Measurements from ENCODE around the gene CEACAM16. TPM values are rescaled to one million over a fixed set of nuclear protein-coding genes. Genes with fewer than 3 reads are reported as not detected.
"Not testable (repeated sequence)": the region's sequence is repeated elsewhere in the genome, so short reads cannot be mapped to it uniquely, and the experiment has no call there.

Gene CEACAM16
- total and polyA plus RNA-seq, 8 donors, result 0.16 to 1.0 (median 0.37) TPM; not detected in 3

DNA sequence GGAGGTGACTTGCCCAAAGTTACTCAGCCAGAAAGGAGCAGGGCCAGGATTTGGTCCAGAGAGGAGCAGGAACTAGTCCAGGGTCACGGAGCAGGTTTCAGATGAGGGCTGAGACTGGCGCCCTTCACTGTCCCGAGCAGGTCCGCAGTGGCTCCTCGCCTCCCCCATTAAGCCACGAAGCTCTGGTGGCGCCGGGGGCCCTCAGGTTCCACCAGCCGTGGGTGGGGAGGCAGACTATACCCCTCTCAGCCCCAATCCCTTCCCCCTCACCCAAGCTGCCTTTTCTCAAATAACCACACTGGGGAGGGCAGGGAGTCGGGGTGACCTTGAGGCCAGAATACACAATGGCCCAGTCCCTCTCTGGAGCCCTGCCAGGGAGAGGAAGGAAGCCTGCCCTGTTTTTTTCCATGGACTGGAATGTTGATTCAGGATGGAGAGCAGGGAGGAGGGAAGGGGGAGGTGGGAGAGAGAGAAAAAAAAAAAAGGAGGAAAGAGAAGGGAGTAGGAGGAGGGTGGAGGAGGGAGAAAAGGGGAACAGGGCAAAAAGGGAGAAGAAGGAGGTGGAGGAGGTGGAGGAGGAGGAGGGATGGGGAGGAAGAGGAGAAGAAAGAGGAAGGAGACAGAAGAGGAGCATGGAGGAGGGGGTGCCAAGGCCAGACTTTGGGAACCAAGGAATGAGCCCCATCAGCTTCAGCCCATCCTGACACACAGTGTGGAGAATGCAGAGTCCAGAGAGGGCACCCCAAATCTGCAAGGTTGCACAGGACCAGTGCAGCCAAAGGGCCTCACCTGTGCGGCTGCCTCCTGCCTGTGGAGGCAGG lies 19.7 kb downstream of the CEACAM16 start:
- intact Hi-C loops (cut with DNase I), result no loop called here
- H3K27me3 ChIP-seq, result no peaks in the 10 kb centered on the region
- peak overlapping the region; percentile 78 to 92 (median 86) for H3K27ac ChIP-seq
- DNase-seq (peak; percentile 82 to 94 (median 92)), FAIRE-seq (no peak), ATAC-seq (peak; percentile 84 to 90 (median 88))
- H3K36me3 ChIP-seq, result no peaks in the 10 kb centered on the region
- peak overlapping the region in 2 of 4 donors; percentile 33 to 37 for H3K4me3 ChIP-seq
- TF ChIP-seq, protein P1, sequence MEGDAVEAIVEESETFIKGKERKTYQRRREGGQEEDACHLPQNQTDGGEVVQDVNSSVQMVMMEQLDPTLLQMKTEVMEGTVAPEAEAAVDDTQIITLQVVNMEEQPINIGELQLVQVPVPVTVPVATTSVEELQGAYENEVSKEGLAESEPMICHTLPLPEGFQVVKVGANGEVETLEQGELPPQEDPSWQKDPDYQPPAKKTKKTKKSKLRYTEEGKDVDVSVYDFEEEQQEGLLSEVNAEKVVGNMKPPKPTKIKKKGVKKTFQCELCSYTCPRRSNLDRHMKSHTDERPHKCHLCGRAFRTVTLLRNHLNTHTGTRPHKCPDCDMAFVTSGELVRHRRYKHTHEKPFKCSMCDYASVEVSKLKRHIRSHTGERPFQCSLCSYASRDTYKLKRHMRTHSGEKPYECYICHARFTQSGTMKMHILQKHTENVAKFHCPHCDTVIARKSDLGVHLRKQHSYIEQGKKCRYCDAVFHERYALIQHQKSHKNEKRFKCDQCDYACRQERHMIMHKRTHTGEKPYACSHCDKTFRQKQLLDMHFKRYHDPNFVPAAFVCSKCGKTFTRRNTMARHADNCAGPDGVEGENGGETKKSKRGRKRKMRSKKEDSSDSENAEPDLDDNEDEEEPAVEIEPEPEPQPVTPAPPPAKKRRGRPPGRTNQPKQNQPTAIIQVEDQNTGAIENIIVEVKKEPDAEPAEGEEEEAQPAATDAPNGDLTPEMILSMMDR (IDR thresholded peaks at IDR 0.05), result no peak
- H3K9me3 ChIP-seq, result no peaks in the 10 kb centered on the region
- WGBS, 2 donors, result 9 to 15% methylated on average over 11 of the region's 11 CpGs
- H3K4me1 ChIP-seq, result peaks cover 12 to 17% (median 14%) of the 10 kb centered on the region in 3 donors

DNA sequence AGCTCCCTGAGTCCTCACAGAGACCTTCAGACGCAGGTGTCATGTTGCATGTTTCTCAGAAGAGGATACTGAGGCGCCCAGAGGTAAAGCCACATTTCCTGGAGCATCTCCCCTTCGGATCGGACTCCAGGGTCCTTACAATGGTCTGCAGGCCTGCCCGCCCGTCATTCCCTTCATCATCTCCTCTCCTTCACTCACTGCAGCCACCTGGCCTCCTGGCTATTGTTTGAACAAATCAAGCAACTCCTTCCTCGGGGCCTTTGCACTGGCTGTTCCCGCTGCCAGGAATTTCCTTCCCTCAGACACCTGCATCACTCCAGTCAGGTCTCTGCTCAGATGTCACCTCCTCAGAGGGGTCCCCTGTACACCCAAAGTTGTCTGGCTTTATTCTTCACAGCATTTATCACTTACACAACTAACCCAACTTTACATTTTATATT lies 20.3 kb downstream of the CEACAM16 start:
- Histone ChIP-seq H3K36me3 (no peaks in the 10 kb centered on the region), H3K27me3 (no peaks in the 10 kb centered on the region), H3K4me3 (peak overlapping the region in 1 of 4 donors; percentile 37), H3K4me1 (peaks cover 12 to 23% (median 18%) of the 10 kb centered on the region in 3 donors), H3K27ac (peak overlapping the region in 3 of 4 donors; percentile 83 to 92 (median 90)), H3K9me3 (no peaks in the 10 kb centered on the region)
- no peak for FAIRE-seq
- intact Hi-C loops (cut with DNase I), result no loop called here
- peak in 1 of 4 donors; percentile 2 for ATAC-seq
- DNase-seq, result no peak
- TF ChIP-seq, protein P1 (IDR thresholded peaks at IDR 0.05), result no peak
- WGBS, 2 donors, result 33 to 35% methylated on average over 7 to 8 of the region's 8 CpGs

DNA sequence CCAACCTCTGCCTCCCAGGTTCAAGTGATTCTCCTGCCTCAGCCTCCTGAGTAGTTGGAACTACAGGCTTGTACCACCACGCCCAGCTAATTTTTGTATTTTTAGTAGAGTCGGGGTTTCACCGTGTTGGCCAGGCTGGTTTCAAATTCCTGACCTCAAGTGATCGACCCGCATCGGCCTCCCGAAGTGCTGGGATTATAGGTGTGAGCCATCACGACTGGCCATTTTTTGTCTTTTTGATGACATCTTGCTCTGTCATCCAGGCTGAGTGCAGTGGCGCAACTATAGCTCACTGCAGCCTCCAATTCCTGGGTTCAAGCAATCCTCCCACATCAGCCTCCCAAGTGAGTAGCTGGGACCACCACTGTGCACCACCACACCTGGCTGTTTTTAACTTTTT lies 21.4 kb downstream of the CEACAM16 start:
- H3K4me1 ChIP-seq, result peaks cover 20 to 24% (median 24%) of the 10 kb centered on the region in 3 donors
- not testable (repeated sequence) for H3K27ac ChIP-seq, FAIRE-seq

DNA sequence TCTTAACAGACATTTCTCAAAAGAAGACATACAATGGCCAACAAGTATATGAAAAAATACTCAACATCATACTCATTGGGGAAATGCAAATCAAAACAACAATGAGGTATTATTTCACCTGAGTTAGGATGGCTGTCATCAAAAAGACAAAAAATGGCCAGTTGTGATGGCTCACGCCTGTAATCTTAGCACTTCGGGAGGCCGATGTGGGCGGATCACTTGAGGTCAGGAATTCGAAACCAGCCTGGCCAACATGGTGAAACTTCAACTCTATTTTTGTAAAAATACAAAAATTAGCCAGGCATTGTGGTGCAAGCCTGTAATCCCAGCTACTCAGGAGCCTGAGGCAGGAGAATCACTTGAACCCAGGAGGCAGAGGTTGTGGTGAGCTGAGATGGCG lies 22.0 kb downstream of the CEACAM16 start:
- no peak overlapping the region for H3K27ac ChIP-seq
- intact Hi-C loops (cut with DNase I), result loop anchor here in 1 of 3 donors (5.0 kb wide), 1 partner anchor 46 kb away; no protein-coding TSS in a partner anchor
- no peak for ATAC-seq
- H3K27me3 ChIP-seq, result no peaks in the 10 kb centered on the region
- H3K4me3 ChIP-seq, result no peak overlapping the region
- H3K36me3 ChIP-seq, result no peaks in the 10 kb centered on the region
- no peak for DNase-seq
- WGBS, 2 donors, result 79 to 81% methylated on average over 6 of the region's 6 CpGs
- TF ChIP-seq, protein P1 (IDR thresholded peaks at IDR 0.05), result no peak
- FAIRE-seq, result no peak
- H3K4me1 ChIP-seq, result peaks cover 23 to 29% (median 24%) of the 10 kb centered on the region in 3 donors
- no peaks in the 10 kb centered on the region for H3K9me3 ChIP-seq

More for the DNA sequence above, 21.4 kb downstream of the CEACAM16 start:
- ATAC-seq, H3K36me3 ChIP-seq, H3K4me3 ChIP-seq, H3K9me3 ChIP-seq, DNase-seq, H3K27me3 ChIP-seq: not testable (repeated sequence)
- 93% methylated on average over 9 of the region's 9 CpGs for WGBS, 2 donors
- intact Hi-C loops (cut with DNase I), result loop anchor here in 1 of 3 donors (5.0 kb wide), 1 partner anchor 47 kb away; no protein-coding TSS in a partner anchor

DNA sequence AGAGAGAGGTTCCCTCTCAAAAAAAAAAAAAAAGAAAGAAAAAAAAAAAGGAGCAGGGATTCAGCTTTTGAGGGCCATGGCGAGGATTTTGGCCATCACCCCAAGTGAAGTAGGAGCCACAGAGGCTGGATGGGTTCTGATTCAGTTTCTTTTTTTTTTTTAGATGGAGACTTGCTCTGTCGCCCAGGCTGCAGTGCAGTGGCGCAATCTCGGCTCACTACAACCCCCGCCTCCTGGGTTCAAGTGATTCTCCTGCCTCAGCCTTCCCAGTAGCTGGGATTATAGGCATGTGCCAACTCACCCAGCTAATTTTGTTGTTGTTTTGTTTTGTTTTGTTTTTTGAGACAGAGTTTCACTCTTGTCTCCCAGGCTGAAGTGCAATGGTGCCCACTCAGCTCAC lies 22.4 kb downstream of the CEACAM16 start:
- H3K9me3 ChIP-seq, H3K27me3 ChIP-seq, H3K36me3 ChIP-seq, DNase-seq, H3K27ac ChIP-seq, ATAC-seq, FAIRE-seq, H3K4me3 ChIP-seq: not testable (repeated sequence)
- WGBS, 2 donors, result 89 to 93% methylated on average over 5 of the region's 5 CpGs
- peaks cover 23 to 32% (median 24%) of the 10 kb centered on the region in 3 donors for H3K4me1 ChIP-seq
- intact Hi-C loops (cut with DNase I), result loop anchor here in 1 of 3 donors (5.0 kb wide), 1 partner anchor 46 kb away; no protein-coding TSS in a partner anchor
